Osteoblast (primary cell): Measurements from ENCODE around the gene DLG2. TPM values are rescaled to one million over a fixed set of nuclear protein-coding genes. Genes with fewer than 3 reads are reported as not detected.

Source experiments
- DNase-seq: peaks from one replicate; pipeline ENCODE4 v3.0.0; 2011; ENCODE audit warnings: low spot score, mixed read lengths; ENCODE audit not compliant: insufficient read length; ENCODE audit errors: missing footprints
- H2AFZ ChIP-seq: 2 replicates; pipeline ENCODE4 v1.6.0; 2011; ENCODE audit warnings: mild to moderate bottlenecking, low read length
- H3K27ac ChIP-seq: 2 replicates; pipeline ENCODE4 v1.5.1; 2011; ENCODE audit warnings: mild to moderate bottlenecking, low read depth, low read length, moderate library complexity
- H3K27me3 ChIP-seq: 2 replicates; pipeline ENCODE4 v1.6.0; 2012; ENCODE audit warnings: mild to moderate bottlenecking, control low read depth, inconsistent platforms, low read length, moderate library complexity; ENCODE audit not compliant: insufficient read depth
- H3K36me3 ChIP-seq: 2 replicates; pipeline ENCODE4 v1.5.1; 2011; ENCODE audit warnings: mild to moderate bottlenecking, low read length, control low read depth, moderate library complexity; ENCODE audit not compliant: insufficient read depth
- H3K4me1 ChIP-seq: 2 replicates; pipeline ENCODE4 v1.5.1; 2011; ENCODE audit warnings: mild to moderate bottlenecking, low read length, control low read depth, moderate library complexity; ENCODE audit not compliant: insufficient read depth
- H3K4me2 ChIP-seq: 2 replicates; pipeline ENCODE4 v1.6.0; 2011; ENCODE audit warnings: mild to moderate bottlenecking, low read length; ENCODE audit not compliant: insufficient read depth
- H3K4me3 ChIP-seq: fragments of 200-600 bp; sonication (generic); 3 replicates; pipeline ENCODE4 v1.5.1; 2012; ENCODE audit warnings: mild to moderate bottlenecking, low read length, inconsistent platforms; ENCODE audit not compliant: insufficient read depth
- H3K79me2 ChIP-seq: 2 replicates; pipeline ENCODE4 v1.6.0; 2012; ENCODE audit warnings: mild to moderate bottlenecking, low read length, control low read depth, inconsistent platforms; ENCODE audit not compliant: insufficient read depth
- H3K9me3 ChIP-seq: 2 replicates; pipeline ENCODE4 v1.5.1; 2011; ENCODE audit warnings: low read depth, low read length, control low read depth
- H4K20me1 ChIP-seq: 2 replicates; pipeline ENCODE4 v1.6.0; 2012; ENCODE audit warnings: mild to moderate bottlenecking, low read length, control low read depth; ENCODE audit not compliant: insufficient read depth
- CTCF ChIP-seq: IDR thresholded peaks from 2 replicates; pipeline ENCODE4 v1.5.1; 2011; ENCODE audit warnings: mild to moderate bottlenecking, low read depth, low read length, moderate library complexity; ENCODE audit errors: extremely low read depth
- total RNA-seq: library from RNA; depleted of rRNA; stranded (reverse); fragments of >200 nt; gene quantifications from 2 replicates; pipeline ENCODE4 v1.2.3, GENCODE V29; 2012

The DLG2 gene
- total RNA-seq, 1 donor = 3.3 TPM

- Histone ChIP-seq H3K79me2 (no peaks in the 10 kb centered on the region), H3K36me3 (no peaks in the 10 kb centered on the region), H3K27ac (no peak overlapping the region), H3K4me1 (no peaks in the 10 kb centered on the region), H2AFZ (no peak overlapping the region), H3K9me3 (no peaks in the 10 kb centered on the region), H3K27me3 (no peaks in the 10 kb centered on the region), H4K20me1 (no peaks in the 10 kb centered on the region), H3K4me3 (no peak overlapping the region), H3K4me2 (no peak overlapping the region)
- TF ChIP-seq CTCF = no peak
- no peak for DNase-seq
Measured at GRCh38 chr11:85438328-85438727, 188.8 kb downstream of the DLG2 start.

DNA sequence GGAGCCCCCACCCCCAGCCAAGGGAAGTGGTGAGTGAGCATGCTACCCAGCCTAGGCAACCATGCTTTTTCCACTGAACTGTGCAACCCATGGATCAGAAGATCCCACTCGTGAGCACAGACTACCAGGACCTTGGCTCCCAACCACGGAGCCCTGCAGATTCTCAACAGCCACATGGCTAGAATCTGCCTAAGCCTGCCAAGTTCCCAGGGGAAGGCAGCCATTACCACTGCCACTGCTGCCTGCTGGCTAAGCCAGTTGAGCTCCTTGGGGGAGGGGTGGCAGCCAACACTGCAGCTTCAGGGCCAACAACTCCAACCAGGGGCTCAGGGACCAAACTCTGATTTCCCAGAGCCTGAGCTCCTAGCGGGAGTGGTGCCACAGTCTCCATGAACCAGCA is 195.8 kb downstream of the DLG2 start:
- Histone ChIP-seq H3K27ac (no peak overlapping the region), H3K9me3 (peaks cover 2% of the 10 kb centered on the region), H4K20me1 (no peaks in the 10 kb centered on the region), H3K4me2 (no peak overlapping the region), H3K27me3 (no peaks in the 10 kb centered on the region), H3K4me1 (no peaks in the 10 kb centered on the region), H3K79me2 (no peaks in the 10 kb centered on the region), H3K4me3 (no peak overlapping the region), H2AFZ (no peak overlapping the region), H3K36me3 (no peaks in the 10 kb centered on the region)
- no peak for TF ChIP-seq CTCF
- no peak for DNase-seq

GRCh38 chr11:85423794-85424193 is 203.3 kb downstream of the DLG2 start:
- Histone ChIP-seq H3K4me3 (no peak overlapping the region), H3K4me1 (no peaks in the 10 kb centered on the region), H3K36me3 (no peaks in the 10 kb centered on the region), H3K4me2 (no peak overlapping the region), H4K20me1 (no peaks in the 10 kb centered on the region), H3K27me3 (no peaks in the 10 kb centered on the region), H3K79me2 (no peaks in the 10 kb centered on the region), H2AFZ (no peak overlapping the region), H3K9me3 (no peaks in the 10 kb centered on the region), H3K27ac (no peak overlapping the region)
- no peak for DNase-seq
- no peak for TF ChIP-seq CTCF

- H3K27me3 ChIP-seq = no peaks in the 10 kb centered on the region
- H3K4me3 ChIP-seq = no peak overlapping the region
- no peaks in the 10 kb centered on the region for H3K79me2 ChIP-seq
- H3K27ac ChIP-seq = no peak overlapping the region
- no peaks in the 10 kb centered on the region for H3K9me3 ChIP-seq
- H2AFZ ChIP-seq = no peak overlapping the region
- DNase-seq = no peak
- no peak overlapping the region for H3K4me2 ChIP-seq
- H3K4me1 ChIP-seq = no peaks in the 10 kb centered on the region
- no peaks in the 10 kb centered on the region for H4K20me1 ChIP-seq
- no peak for TF ChIP-seq CTCF
- no peaks in the 10 kb centered on the region for H3K36me3 ChIP-seq
Measured at GRCh38 chr11:85423316-85423715, 203.8 kb downstream of the DLG2 start.
